Germinal center (tissue), 1 donor: ENCODE results near the gene AGBL4.

Source experiments
- DNase-seq: peaks from one replicate; pipeline ENCODE4 v3.0.0; 2012; ENCODE audit warnings: mixed read lengths, low spot score

The AGBL4 gene

GRCh38 chr1:48681476-48682305 is 1342.1 kb downstream of the AGBL4 start:
- DNase-seq = no peak

GRCh38 chr1:48680411-48681035 is 1343.2 kb downstream of the AGBL4 start:
- DNase-seq = no peak

GRCh38 chr1:48679859-48680258 is 1343.9 kb downstream of the AGBL4 start:
- DNase-seq = no peak

GRCh38 chr1:48678710-48679505 is 1344.8 kb downstream of the AGBL4 start:
- DNase-seq = no peak

- DNase-seq = peak; percentile 56
Observed at GRCh38 chr1:48677306-48678287, 1346.2 kb downstream of the AGBL4 start.

- DNase-seq = no peak
Observed at GRCh38 chr1:48676822-48677221, 1346.9 kb downstream of the AGBL4 start.

- no peak for DNase-seq
Observed at GRCh38 chr1:48676376-48676775, 1347.4 kb downstream of the AGBL4 start.

GRCh38 chr1:48675251-48675650 is 1348.5 kb downstream of the AGBL4 start:
- DNase-seq = no peak

GRCh38 chr1:48674641-48675040 is 1349.1 kb downstream of the AGBL4 start:
- no peak for DNase-seq

GRCh38 chr1:48673332-48674105 is 1350.2 kb downstream of the AGBL4 start:
- no peak for DNase-seq

GRCh38 chr1:48671578-48671977 is 1352.2 kb downstream of the AGBL4 start:
- no peak for DNase-seq

GRCh38 chr1:48670234-48671020 is 1353.3 kb downstream of the AGBL4 start:
- no peak for DNase-seq

- no peak for DNase-seq
Observed at GRCh38 chr1:48668339-48668738, 1355.4 kb downstream of the AGBL4 start.

- DNase-seq = no peak
Observed at GRCh38 chr1:48667782-48668181, 1356.0 kb downstream of the AGBL4 start.

GRCh38 chr1:48665708-48666407 is 1357.9 kb downstream of the AGBL4 start:
- DNase-seq = no peak

- DNase-seq = no peak
Observed at GRCh38 chr1:48661726-48662463, 1361.9 kb downstream of the AGBL4 start.

GRCh38 chr1:48659801-48660200 is 1364.0 kb downstream of the AGBL4 start:
- DNase-seq = no peak

- DNase-seq = no peak
Observed at GRCh38 chr1:48657413-48657812, 1366.3 kb downstream of the AGBL4 start.
